ENCODE data around the gene CCR6.

GRCh38 chr6:167098825-167099225 is 24.1 kb upstream of the CCR6 start:
- TF ChIP-seq, protein P1, sequence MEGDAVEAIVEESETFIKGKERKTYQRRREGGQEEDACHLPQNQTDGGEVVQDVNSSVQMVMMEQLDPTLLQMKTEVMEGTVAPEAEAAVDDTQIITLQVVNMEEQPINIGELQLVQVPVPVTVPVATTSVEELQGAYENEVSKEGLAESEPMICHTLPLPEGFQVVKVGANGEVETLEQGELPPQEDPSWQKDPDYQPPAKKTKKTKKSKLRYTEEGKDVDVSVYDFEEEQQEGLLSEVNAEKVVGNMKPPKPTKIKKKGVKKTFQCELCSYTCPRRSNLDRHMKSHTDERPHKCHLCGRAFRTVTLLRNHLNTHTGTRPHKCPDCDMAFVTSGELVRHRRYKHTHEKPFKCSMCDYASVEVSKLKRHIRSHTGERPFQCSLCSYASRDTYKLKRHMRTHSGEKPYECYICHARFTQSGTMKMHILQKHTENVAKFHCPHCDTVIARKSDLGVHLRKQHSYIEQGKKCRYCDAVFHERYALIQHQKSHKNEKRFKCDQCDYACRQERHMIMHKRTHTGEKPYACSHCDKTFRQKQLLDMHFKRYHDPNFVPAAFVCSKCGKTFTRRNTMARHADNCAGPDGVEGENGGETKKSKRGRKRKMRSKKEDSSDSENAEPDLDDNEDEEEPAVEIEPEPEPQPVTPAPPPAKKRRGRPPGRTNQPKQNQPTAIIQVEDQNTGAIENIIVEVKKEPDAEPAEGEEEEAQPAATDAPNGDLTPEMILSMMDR (IDR thresholded peaks at IDR 0.05) = no peak
- TF ChIP-seq POLR2A (IDR thresholded peaks at IDR 0.05) = no peak
- TF ChIP-seq EP300 (IDR thresholded peaks at IDR 0.05) = no peak
- TF ChIP-seq POLR2AphosphoS5 (IDR thresholded peaks at IDR 0.05) = no peak

All from sigmoid colon (tissue), 4 donors.